ENCODE measurements around the gene CYRIA.

Gene CYRIA

DNA sequence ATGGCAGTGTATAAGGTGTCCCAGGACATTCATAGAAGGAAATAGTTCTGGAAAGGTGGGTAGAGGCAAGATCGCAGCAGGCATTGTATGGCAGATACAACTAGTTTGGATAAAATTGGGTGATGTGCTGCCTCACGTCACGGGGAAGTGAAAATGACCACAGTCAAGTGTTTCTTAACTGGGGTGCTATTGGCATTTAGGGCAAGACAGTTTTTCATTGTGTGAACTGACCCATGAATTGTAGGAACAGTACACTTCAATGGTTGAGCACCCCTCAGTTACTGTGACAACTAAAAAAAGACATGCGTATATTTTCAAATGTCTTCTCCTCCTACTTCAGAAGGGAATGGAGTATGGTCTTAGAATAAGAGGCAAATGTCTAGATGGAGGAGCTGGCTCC is 22.3 kb upstream of the CYRIA start:
- no peak for TF ChIP-seq EGR1 (IDR thresholded peaks at IDR 0.05)
- no peak for TF ChIP-seq CREB1 (IDR thresholded peaks at IDR 0.05; ENCODE audit: low read depth)
- no peak for TF ChIP-seq RAD21 (IDR thresholded peaks at IDR 0.05; ENCODE audit: low read depth)
- TF ChIP-seq, protein P1, sequence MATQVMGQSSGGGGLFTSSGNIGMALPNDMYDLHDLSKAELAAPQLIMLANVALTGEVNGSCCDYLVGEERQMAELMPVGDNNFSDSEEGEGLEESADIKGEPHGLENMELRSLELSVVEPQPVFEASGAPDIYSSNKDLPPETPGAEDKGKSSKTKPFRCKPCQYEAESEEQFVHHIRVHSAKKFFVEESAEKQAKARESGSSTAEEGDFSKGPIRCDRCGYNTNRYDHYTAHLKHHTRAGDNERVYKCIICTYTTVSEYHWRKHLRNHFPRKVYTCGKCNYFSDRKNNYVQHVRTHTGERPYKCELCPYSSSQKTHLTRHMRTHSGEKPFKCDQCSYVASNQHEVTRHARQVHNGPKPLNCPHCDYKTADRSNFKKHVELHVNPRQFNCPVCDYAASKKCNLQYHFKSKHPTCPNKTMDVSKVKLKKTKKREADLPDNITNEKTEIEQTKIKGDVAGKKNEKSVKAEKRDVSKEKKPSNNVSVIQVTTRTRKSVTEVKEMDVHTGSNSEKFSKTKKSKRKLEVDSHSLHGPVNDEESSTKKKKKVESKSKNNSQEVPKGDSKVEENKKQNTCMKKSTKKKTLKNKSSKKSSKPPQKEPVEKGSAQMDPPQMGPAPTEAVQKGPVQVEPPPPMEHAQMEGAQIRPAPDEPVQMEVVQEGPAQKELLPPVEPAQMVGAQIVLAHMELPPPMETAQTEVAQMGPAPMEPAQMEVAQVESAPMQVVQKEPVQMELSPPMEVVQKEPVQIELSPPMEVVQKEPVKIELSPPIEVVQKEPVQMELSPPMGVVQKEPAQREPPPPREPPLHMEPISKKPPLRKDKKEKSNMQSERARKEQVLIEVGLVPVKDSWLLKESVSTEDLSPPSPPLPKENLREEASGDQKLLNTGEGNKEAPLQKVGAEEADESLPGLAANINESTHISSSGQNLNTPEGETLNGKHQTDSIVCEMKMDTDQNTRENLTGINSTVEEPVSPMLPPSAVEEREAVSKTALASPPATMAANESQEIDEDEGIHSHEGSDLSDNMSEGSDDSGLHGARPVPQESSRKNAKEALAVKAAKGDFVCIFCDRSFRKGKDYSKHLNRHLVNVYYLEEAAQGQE (IDR thresholded peaks at IDR 0.05; ENCODE audit: low read depth) = no peak
- no peak for TF ChIP-seq NFIC (IDR thresholded peaks at IDR 0.05)
- no peak for TF ChIP-seq CEBPB (IDR thresholded peaks at IDR 0.05)
- no peak for TF ChIP-seq TAF1 (IDR thresholded peaks at IDR 0.05; ENCODE audit: low read depth)
- TF ChIP-seq YY1 (IDR thresholded peaks at IDR 0.05; ENCODE audit: low read depth) = no peak
- no peak for TF ChIP-seq TEAD4 (IDR thresholded peaks at IDR 0.05)

DNA sequence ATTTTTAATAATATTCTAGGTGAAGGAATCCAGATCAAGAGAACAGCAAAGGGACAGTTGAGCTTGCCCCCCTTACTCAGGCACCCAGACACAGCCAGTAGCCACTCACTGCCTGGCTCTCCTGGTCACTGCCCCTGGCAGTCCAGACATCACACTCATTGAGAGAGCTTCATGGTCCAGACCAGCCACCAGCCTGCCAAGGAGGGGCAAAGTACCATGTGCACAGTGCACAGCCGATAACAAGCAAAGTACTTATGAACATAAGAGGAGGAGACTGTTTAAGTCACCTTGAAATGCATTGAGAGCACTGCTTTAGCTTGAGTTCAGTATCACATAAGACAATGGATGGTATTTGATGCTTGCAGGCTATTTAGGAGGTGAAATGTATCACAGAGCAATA is 21.6 kb upstream of the CYRIA start:
- TF ChIP-seq CREB1 (IDR thresholded peaks at IDR 0.05; ENCODE audit: low read depth) = no peak
- TF ChIP-seq, protein P2, sequence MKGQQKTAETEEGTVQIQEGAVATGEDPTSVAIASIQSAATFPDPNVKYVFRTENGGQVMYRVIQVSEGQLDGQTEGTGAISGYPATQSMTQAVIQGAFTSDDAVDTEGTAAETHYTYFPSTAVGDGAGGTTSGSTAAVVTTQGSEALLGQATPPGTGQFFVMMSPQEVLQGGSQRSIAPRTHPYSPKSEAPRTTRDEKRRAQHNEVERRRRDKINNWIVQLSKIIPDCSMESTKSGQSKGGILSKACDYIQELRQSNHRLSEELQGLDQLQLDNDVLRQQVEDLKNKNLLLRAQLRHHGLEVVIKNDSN (IDR thresholded peaks at IDR 0.05) = no peak
- no peak for TF ChIP-seq CEBPB (IDR thresholded peaks at IDR 0.05)
- TF ChIP-seq TCF12 (IDR thresholded peaks at IDR 0.05; ENCODE audit: low read depth) = no peak
- TF ChIP-seq EGR1 (IDR thresholded peaks at IDR 0.05) = no peak
- TF ChIP-seq YY1 (IDR thresholded peaks at IDR 0.05; ENCODE audit: low read depth) = no peak
- TF ChIP-seq NFIC (IDR thresholded peaks at IDR 0.05) = no peak
- no peak for TF ChIP-seq RAD21 (IDR thresholded peaks at IDR 0.05; ENCODE audit: low read depth)
- TF ChIP-seq EP300 (IDR thresholded peaks at IDR 0.05; ENCODE audit: borderline replicate concordance) = no peak
- TF ChIP-seq, protein P3, sequence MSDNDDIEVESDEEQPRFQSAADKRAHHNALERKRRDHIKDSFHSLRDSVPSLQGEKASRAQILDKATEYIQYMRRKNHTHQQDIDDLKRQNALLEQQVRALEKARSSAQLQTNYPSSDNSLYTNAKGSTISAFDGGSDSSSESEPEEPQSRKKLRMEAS (IDR thresholded peaks at IDR 0.05) = no peak
- TF ChIP-seq TEAD4 (IDR thresholded peaks at IDR 0.05) = no peak
- TF ChIP-seq, protein P1 (IDR thresholded peaks at IDR 0.05; ENCODE audit: low read depth) = no peak
- no peak for TF ChIP-seq TAF1 (IDR thresholded peaks at IDR 0.05; ENCODE audit: low read depth)

DNA sequence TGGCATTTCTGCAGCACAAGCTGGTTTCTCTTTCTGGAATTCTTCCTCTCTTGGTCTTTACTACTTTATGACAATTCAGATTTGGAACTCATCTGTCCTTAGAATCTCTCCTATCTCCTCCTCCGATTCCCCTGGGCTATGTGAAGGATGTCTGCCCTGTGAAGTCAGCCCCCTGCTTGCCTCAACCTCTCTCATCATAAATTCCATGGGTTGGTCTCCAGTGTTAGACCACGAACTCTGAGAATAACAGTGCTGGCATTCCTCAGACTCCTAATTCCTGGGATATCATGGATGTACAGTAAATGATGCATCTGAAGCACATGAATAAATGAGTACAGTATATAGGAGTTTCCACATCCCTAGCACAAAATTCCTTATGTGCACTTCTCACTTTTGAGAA is 21.0 kb upstream of the CYRIA start:
- TF ChIP-seq EP300 (IDR thresholded peaks at IDR 0.05; ENCODE audit: borderline replicate concordance) = no peak
- no peak for TF ChIP-seq TCF12 (IDR thresholded peaks at IDR 0.05; ENCODE audit: low read depth)
- TF ChIP-seq EGR1 (IDR thresholded peaks at IDR 0.05) = no peak
- TF ChIP-seq, protein P3 (IDR thresholded peaks at IDR 0.05) = no peak
- no peak for TF ChIP-seq FOXM1 (IDR thresholded peaks at IDR 0.05; ENCODE audit: borderline replicate concordance, low read depth)
- TF ChIP-seq RAD21 (IDR thresholded peaks at IDR 0.05; ENCODE audit: low read depth) = no peak

DNA sequence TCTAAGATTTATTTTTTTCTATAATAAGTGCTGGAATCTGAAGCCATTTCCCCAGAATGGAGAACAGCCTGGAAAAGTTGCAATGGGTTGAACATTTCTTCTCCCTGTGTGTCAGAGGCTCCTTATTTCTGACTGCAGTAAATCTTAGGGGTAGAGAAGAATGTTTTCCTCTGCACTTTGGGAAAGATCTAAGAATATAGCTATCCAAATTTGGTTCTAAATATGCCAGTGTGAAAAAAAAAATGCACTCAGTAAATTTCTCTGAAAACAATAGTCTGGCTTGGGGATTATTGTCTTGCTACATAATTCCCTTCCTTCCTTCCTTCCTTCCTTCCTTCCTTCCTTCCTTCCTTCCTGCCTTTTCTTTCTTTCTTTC is 19.7 kb upstream of the CYRIA start:
- TF ChIP-seq NFIC (IDR thresholded peaks at IDR 0.05) (no peak), EP300 (IDR thresholded peaks at IDR 0.05; ENCODE audit: borderline replicate concordance) (no peak), TEAD4 (IDR thresholded peaks at IDR 0.05) (no peak), RAD21 (IDR thresholded peaks at IDR 0.05; ENCODE audit: low read depth) (no peak), TCF12 (IDR thresholded peaks at IDR 0.05; ENCODE audit: low read depth) (no peak), ZBTB7A (IDR thresholded peaks at IDR 0.05; ENCODE audit: low read depth) (no peak), CREB1 (IDR thresholded peaks at IDR 0.05; ENCODE audit: low read depth) (no peak), CEBPB (IDR thresholded peaks at IDR 0.05) (no peak), EGR1 (IDR thresholded peaks at IDR 0.05) (no peak), FOXM1 (IDR thresholded peaks at IDR 0.05; ENCODE audit: borderline replicate concordance, low read depth) (no peak)
- TF ChIP-seq, protein P2 (IDR thresholded peaks at IDR 0.05) = no peak
- TF ChIP-seq, protein P3 (IDR thresholded peaks at IDR 0.05) = no peak
- TF ChIP-seq, protein P1 (IDR thresholded peaks at IDR 0.05; ENCODE audit: low read depth) = no peak
